Fibroblast of lung (primary cell): ENCODE measurements around the gene MYDGF.

ENCODE experiments used
- EZH2 ChIP-seq: IDR thresholded peaks from 2 replicates; pipeline ENCODE4 v1.5.1; 2012; ENCODE audit warnings: low read length, control low read depth, mild to moderate bottlenecking; ENCODE audit errors: missing control alignments
- TF ChIP-seq, protein P1 (sequence below), 2 donors: IDR thresholded peaks in 1 of 2; conservative IDR thresholded peaks in 1 of 2; 1 replicate in 1 of 2; 2 replicates in 1 of 2; pipeline ENCODE4 v1.5.1; 2011 to 2012; ENCODE audit warnings: low read length in 2 of 2, control low read depth in 1 of 2, inconsistent platforms in 1 of 2, low read depth in 1 of 2, mild to moderate bottlenecking in 1 of 2

DNA sequence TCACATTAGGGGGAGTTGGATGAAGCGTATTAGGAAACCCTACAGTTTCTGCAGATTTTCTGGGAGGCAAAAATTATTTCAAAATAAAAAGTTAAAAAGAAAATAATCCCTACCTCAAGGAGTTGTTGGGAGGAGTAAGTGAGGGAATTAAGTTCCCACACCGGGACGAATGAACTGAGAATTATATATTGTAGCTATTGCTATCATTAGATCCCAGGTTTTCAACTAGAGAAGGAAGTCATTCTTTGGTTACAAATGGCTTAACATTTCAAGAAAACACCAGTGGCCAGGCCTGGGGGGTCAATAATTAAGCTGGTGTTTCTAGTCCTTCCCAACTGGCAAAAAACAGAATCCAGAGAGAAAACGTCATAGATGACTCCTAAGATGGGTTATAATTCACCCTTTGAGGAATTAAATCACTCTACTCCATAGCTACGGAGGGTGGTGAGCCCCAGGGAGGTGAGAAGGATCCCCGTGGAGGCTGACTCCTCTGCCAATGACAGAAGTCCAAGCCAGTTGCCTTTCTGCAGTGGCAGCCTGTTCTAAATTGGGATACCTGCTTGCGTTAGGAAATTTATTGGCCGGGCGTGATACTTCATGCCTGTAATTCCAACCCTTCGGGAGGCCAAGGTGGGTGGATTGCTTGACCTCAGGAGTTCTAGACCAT is 1.2 kb upstream of the MYDGF start:
- TF ChIP-seq, protein P1, sequence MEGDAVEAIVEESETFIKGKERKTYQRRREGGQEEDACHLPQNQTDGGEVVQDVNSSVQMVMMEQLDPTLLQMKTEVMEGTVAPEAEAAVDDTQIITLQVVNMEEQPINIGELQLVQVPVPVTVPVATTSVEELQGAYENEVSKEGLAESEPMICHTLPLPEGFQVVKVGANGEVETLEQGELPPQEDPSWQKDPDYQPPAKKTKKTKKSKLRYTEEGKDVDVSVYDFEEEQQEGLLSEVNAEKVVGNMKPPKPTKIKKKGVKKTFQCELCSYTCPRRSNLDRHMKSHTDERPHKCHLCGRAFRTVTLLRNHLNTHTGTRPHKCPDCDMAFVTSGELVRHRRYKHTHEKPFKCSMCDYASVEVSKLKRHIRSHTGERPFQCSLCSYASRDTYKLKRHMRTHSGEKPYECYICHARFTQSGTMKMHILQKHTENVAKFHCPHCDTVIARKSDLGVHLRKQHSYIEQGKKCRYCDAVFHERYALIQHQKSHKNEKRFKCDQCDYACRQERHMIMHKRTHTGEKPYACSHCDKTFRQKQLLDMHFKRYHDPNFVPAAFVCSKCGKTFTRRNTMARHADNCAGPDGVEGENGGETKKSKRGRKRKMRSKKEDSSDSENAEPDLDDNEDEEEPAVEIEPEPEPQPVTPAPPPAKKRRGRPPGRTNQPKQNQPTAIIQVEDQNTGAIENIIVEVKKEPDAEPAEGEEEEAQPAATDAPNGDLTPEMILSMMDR (conservative IDR thresholded peaks at IDR 0.05 in 1 of 2, IDR thresholded peaks at IDR 0.05 in 1 of 2; ENCODE audit: low read depth in 1 of 2, low read length in 2 of 2), result no peak
- no peak for TF ChIP-seq EZH2
